Measurements from ENCODE around the gene UBE2L5. TPM values are rescaled to one million over a fixed set of nuclear protein-coding genes. Genes with fewer than 3 reads are reported as not detected.

The UBE2L5 gene
- total RNA-seq, 4 donors from 2014 or later, result 0.39 TPM; not detected in 3

GRCh38 chr13:30477346-30478195, 55.3 kb downstream of the UBE2L5 start:
- Histone ChIP-seq H3K27me3 (no peaks in the 10 kb centered on the region), H3K4me3 (no peak overlapping the region), H3K9me3 (no peaks in the 10 kb centered on the region), H3K4me1 (no peaks in the 10 kb centered on the region), H3K27ac (replicated peaks in 1 of 4) (no peak overlapping the region), H3K36me3 (no peaks in the 10 kb centered on the region)
- intact Hi-C loops (cut with DNase I), result no loop called here
- TF ChIP-seq POLR2A (IDR thresholded peaks at IDR 0.05; ENCODE audit: low read depth), result no peak
- TF ChIP-seq EP300 (IDR thresholded peaks at IDR 0.05), result no peak
- no peak for TF ChIP-seq CTCF (IDR thresholded peaks at IDR 0.05)
- no peak for TF ChIP-seq POLR2AphosphoS5 (IDR thresholded peaks at IDR 0.05)
- WGBS, result 75% methylated on average over 4 of the region's 4 CpGs
- no peak for DNase-seq (ENCODE audit: extremely low spot score)

Other genes starting within 250 kb of the UBE2L5 start
- 10 to 100 TPM; 30.6 to 43.0 (median 40.0) TPM for gene KATNAL1, start 114.9 kb upstream of the UBE2L5 start, total RNA-seq
- gene HMGB1, start 43.4 kb downstream of the UBE2L5 start, total RNA-seq, result 100 to 1,000 TPM; 169 to 229 (median 218) TPM
- 10 to 100 TPM; 13.2 to 21.6 (median 19.4) TPM for gene USPL1, start 195.4 kb downstream of the UBE2L5 start, total RNA-seq

All from esophagus muscularis mucosa (tissue), 4 donors.